Breast epithelium (tissue), 3 donors: ENCODE data around the gene NRXN3.

ENCODE experiments used
- POLR2A ChIP-seq: fragments of 450-650 bp; IDR thresholded peaks from one replicate; pipeline ENCODE4 v1.6.1; 2016; ENCODE audit warnings: antibody characterized with exemption, mild to moderate bottlenecking, moderate library complexity
- POLR2AphosphoS5 ChIP-seq, 3 donors: sonication (generic); formaldehyde crosslinking; IDR thresholded peaks; one replicate each; pipeline ENCODE4 v1.6.1; 2017; ENCODE audit warnings: antibody characterized with exemption in 3 of 3
- TF ChIP-seq, protein P1 (sequence below), 3 donors: fragments of 450-650 bp; IDR thresholded peaks; one replicate each; pipeline ENCODE4 v1.5.1; 2016 to 2017; ENCODE audit warnings: antibody characterized with exemption in 3 of 3, mild to moderate bottlenecking in 3 of 3, moderate library complexity in 3 of 3

DNA sequence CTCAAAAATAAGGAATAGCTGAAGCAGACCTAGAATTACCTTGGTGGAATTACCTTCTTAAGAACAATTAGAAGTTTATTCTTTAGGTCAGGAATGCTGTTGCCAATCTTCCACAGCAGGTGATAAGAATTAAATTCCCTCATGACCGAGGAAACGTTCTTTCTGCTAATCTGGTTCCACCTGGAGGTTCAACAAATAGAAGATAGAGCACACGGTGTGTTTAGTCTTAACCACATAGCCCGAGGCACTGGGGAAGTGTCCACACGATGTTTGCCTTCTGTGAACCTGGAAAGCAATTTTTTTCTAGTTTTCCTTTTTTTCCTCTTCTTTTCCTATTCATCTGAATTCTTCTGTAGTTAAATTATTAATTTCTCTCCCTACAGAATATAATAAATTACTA is 906.9 kb downstream of the NRXN3 start:
- TF ChIP-seq, protein P1, sequence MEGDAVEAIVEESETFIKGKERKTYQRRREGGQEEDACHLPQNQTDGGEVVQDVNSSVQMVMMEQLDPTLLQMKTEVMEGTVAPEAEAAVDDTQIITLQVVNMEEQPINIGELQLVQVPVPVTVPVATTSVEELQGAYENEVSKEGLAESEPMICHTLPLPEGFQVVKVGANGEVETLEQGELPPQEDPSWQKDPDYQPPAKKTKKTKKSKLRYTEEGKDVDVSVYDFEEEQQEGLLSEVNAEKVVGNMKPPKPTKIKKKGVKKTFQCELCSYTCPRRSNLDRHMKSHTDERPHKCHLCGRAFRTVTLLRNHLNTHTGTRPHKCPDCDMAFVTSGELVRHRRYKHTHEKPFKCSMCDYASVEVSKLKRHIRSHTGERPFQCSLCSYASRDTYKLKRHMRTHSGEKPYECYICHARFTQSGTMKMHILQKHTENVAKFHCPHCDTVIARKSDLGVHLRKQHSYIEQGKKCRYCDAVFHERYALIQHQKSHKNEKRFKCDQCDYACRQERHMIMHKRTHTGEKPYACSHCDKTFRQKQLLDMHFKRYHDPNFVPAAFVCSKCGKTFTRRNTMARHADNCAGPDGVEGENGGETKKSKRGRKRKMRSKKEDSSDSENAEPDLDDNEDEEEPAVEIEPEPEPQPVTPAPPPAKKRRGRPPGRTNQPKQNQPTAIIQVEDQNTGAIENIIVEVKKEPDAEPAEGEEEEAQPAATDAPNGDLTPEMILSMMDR (IDR thresholded peaks at IDR 0.05): no peak
- TF ChIP-seq POLR2A (no peak), POLR2AphosphoS5 (IDR thresholded peaks at IDR 0.05) (no peak)
